ENCODE measurements around the gene ALDH2.

ALDH2 gene

DNA sequence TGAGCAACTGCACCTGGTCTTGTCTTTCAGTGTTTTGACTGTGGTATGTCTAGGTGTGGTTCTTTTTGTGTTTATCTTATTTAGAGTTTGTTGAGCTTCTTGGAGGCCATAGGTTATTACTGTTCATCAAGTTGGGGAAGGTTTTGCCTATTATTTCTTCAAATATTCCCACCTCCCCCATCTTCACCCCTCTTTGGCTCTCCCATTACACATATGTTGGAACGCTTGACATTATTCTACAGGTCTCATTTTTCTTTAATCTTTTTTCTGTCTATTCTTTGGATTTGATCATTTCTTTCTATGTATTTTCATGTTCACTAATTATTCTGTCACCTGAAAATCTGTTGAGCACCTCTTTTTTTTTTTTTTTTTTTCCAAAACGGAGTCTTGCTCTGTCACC is 91.5 kb downstream of the ALDH2 start:
- TF ChIP-seq CTCF (conservative IDR thresholded peaks at IDR 0.05; ENCODE audit: low read depth, low read length) = no peak
- H3K4me3 ChIP-seq (ENCODE audit: low read depth, low read length) = no peak overlapping the region
- DNase-seq (ENCODE audit: low read depth) = no peak

- no peak for TF ChIP-seq CTCF (conservative IDR thresholded peaks at IDR 0.05; ENCODE audit: low read depth, low read length)
Observed at GRCh38 chr12:111858778-111859177, 92.0 kb downstream of the ALDH2 start.

DNA sequence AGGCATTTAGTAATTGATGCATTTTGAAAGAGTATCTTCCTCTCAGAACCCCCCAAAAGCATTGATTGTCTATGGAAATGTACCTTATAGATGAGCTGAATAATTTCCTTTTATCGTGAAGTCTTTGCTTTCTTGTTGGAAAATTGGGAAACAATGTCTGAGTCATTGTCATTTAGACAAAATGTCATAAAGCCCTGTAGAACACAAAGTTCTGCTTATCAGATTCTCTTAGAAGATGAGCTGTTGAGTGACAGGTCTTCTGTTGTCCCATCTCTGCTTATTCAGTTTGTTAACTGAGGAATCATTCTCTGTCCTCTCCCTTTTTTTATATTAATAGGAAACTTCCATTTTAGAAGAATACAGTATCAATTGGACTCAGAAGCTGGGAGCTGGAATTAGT is 98.2 kb downstream of the ALDH2 start:
- DNase-seq (ENCODE audit: low read depth) = no peak
- no peak for TF ChIP-seq CTCF (conservative IDR thresholded peaks at IDR 0.05; ENCODE audit: low read depth, low read length)
- no peak overlapping the region for H3K4me3 ChIP-seq (ENCODE audit: low read depth, low read length)

More at GRCh38 chr12:111858778-111859177, 92.0 kb downstream of the ALDH2 start:
- H3K4me3 ChIP-seq (ENCODE audit: low read depth, low read length) = no peak overlapping the region
- no peak for DNase-seq (ENCODE audit: low read depth)

All from choroid plexus epithelial cell (primary cell).